T-helper 1 cell treated with Interleukin-12 subunit alpha and Interleukin-12 subunit beta and Interleukin-4 antibody, amounts not matched to agents 30 μg/mL and 1 μg/mL, for 36 hours (primary cell): ENCODE data around the gene DCAF7.
A peak's percentile ranks its signal among the peaks of the same experiment; 100 is the strongest.

Experiments used
- H3K27ac Mint-ChIP-seq: one replicate; pipeline ENCODE4 v1.8.0; 2021; ENCODE audit warnings: mild to moderate bottlenecking, mixed read lengths
- H3K27me3 Mint-ChIP-seq: one replicate; pipeline ENCODE4 v1.8.0; 2021; ENCODE audit warnings: low read depth, mixed read lengths
- H3K36me3 Mint-ChIP-seq: one replicate; pipeline ENCODE4 v1.8.0; 2021; ENCODE audit warnings: low read depth, mixed read lengths
- H3K4me1 Mint-ChIP-seq: one replicate; pipeline ENCODE4 v1.8.0; 2021; ENCODE audit warnings: low read depth, mixed read lengths
- H3K4me3 Mint-ChIP-seq: one replicate; pipeline ENCODE4 v1.8.0; 2021; ENCODE audit warnings: mild to moderate bottlenecking, moderate library complexity, mixed read lengths
- H3K9me3 Mint-ChIP-seq: one replicate; pipeline ENCODE4 v1.8.0; 2021; ENCODE audit warnings: mixed read lengths

DCAF7 gene

GRCh38 chr17:63549946-63550816 is at the start of gene DCAF7:
TSS of gene DCAF7 (plus strand) at chr17:63550477. CDS start at chr17:63550678, 201 bp downstream.
- Mint-ChIP-seq H3K36me3 (peaks cover 15% of the 10 kb centered on the region), H3K27me3 (no peaks in the 10 kb centered on the region), H3K27ac (peak within 1 kb of the TSS; percentile 91), H3K9me3 (no peaks in the 10 kb centered on the region), H3K4me3 (peak within 1 kb of the TSS; percentile 96), H3K4me1 (peaks cover 25% of the 10 kb centered on the region)

DNA sequence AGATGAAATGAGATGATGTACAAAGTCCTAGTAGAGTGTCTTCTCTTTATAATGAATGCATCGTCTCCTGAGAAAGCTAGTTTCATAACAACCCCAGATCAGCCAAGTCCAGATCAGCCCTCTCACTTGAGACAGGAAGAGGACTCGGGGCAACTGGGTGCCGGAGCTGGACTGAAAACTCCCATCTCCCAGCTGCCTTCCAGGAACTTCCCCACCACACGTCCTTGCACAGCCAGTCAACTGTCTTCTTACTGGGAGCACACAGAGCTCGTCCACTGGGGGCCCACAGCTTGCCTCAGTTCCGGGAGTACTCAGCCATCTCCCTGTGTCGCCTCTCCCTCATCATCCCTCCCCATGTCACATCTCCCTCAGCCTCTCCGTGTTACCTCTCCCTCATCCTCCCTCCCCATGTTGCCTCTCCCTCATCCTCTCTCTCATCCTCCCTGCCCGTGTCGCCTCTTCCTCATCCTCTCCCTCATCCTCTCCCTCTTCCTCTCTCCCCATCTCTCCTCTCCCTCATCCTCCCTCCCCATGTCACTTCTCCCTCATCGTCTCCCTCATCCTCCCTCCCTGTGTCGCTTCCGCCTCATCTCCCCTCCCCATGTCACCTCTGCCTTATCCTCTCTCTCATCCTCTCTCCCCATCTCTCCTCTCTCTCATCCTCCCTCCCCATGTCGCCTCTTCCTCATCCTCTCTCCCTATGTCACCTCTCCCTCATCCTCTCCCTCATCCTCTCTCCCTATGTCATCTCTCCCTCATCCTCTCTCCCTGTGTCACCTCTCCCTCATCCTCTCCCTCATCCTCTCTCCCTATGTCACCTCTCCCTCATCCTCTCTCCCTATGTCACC is 49.5 kb upstream of the DCAF7 start:
- H3K4me1 Mint-ChIP-seq, result no peaks in the 10 kb centered on the region
- no peak overlapping the region for H3K4me3 Mint-ChIP-seq
- peak overlapping the region; percentile 36 for H3K27ac Mint-ChIP-seq
- peaks cover 10% of the 10 kb centered on the region for H3K9me3 Mint-ChIP-seq
- H3K27me3 Mint-ChIP-seq, result peaks cover 31% of the 10 kb centered on the region
- no peaks in the 10 kb centered on the region for H3K36me3 Mint-ChIP-seq

GRCh38 chr17:63503341-63503705 is 47.0 kb upstream of the DCAF7 start:
- Mint-ChIP-seq H3K27ac (no peak overlapping the region), H3K9me3 (peaks cover 16% of the 10 kb centered on the region), H3K27me3 (peaks cover 31% of the 10 kb centered on the region), H3K4me3 (no peak overlapping the region), H3K4me1 (no peaks in the 10 kb centered on the region), H3K36me3 (no peaks in the 10 kb centered on the region)

DNA sequence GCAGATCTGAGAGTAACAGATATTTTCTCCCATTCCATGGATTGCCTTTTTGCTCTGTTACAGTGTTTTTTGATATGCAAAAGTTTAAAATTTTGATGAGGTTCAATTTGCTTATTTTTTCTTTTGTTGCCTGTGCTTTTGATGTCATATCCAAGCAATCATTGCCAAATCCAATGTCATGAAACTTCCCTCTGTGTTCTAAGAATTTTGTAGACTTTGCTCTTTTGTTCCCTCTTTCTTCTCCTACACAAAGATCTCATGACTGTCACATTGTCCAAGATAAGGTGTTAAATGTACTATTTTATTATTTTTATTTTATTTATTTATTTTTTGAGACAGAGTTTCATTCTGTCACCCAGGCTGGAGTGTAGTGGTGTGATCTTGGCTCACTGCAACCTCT is 46.0 kb upstream of the DCAF7 start:
- H3K4me1 Mint-ChIP-seq, result no peaks in the 10 kb centered on the region
- H3K4me3 Mint-ChIP-seq, result no peak overlapping the region
- H3K9me3 Mint-ChIP-seq, result peaks cover 16% of the 10 kb centered on the region
- H3K36me3 Mint-ChIP-seq, result no peaks in the 10 kb centered on the region
- no peak overlapping the region for H3K27ac Mint-ChIP-seq
- peaks cover 31% of the 10 kb centered on the region for H3K27me3 Mint-ChIP-seq

DNA sequence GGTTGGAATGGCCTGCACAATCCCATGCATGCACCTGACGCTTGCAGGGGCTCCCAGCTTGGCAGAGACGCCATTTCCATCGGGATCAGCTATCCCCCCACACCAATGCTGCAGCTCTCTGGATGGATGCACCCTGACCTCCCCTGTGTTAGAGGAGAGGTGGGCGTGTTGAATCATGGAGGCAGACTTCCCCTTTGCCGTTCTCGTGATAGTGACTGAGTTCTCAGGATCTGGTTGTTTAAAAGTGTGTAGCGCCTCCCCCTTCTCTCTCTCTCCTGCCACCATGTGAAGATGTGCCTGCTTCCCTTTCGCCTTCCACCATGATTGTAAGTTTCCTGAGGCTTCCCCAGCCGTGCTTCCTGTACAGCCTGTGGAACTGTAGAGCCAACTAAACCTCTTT is 44.9 kb upstream of the DCAF7 start:
- no peak overlapping the region for H3K4me3 Mint-ChIP-seq
- H3K36me3 Mint-ChIP-seq, result no peaks in the 10 kb centered on the region
- no peaks in the 10 kb centered on the region for H3K4me1 Mint-ChIP-seq
- no peak overlapping the region for H3K27ac Mint-ChIP-seq
- H3K27me3 Mint-ChIP-seq, result peaks cover 31% of the 10 kb centered on the region
- H3K9me3 Mint-ChIP-seq, result peaks cover 16% of the 10 kb centered on the region

DNA sequence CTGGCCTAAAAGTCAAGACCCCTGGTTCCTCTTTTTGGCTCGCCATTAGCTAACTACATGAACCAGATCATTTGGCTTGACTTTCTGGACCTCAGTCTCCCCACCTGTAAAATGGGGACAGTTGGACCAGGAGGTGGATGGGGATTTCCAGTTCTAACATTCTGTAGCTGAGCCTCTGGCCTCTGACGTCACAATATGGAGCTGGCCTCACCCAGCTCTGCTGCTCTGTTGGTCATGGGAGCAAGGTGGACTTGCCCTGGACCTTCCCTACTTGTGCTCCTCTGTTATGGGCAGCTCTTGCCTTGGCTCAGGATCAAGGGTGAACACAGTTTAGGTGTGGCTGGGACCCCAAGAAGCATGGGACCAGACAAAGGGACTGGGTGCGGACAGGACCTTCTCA is 43.6 kb upstream of the DCAF7 start:
- Mint-ChIP-seq H3K27me3 (peaks cover 23% of the 10 kb centered on the region), H3K27ac (no peak overlapping the region), H3K4me3 (no peak overlapping the region), H3K4me1 (no peaks in the 10 kb centered on the region), H3K9me3 (peaks cover 16% of the 10 kb centered on the region), H3K36me3 (no peaks in the 10 kb centered on the region)

- Mint-ChIP-seq H3K4me1 (no peaks in the 10 kb centered on the region), H3K27me3 (peaks cover 10% of the 10 kb centered on the region), H3K36me3 (no peaks in the 10 kb centered on the region), H3K9me3 (peaks cover under 1% of the 10 kb centered on the region), H3K27ac (no peak overlapping the region), H3K4me3 (no peak overlapping the region)
These were observed 38.9 kb upstream of the DCAF7 start for GRCh38 chr17:63511331-63511730.

GRCh38 chr17:63512388-63512787 is 37.9 kb upstream of the DCAF7 start:
- H3K4me1 Mint-ChIP-seq, result no peaks in the 10 kb centered on the region

GRCh38 chr17:63512896-63513644 is 37.2 kb upstream of the DCAF7 start:
- Mint-ChIP-seq H3K27me3 (peaks cover 10% of the 10 kb centered on the region), H3K27ac (no peak overlapping the region), H3K4me3 (no peak overlapping the region), H3K36me3 (no peaks in the 10 kb centered on the region), H3K9me3 (no peaks in the 10 kb centered on the region), H3K4me1 (no peaks in the 10 kb centered on the region)

More at GRCh38 chr17:63512388-63512787, 37.9 kb upstream of the DCAF7 start:
- no peak overlapping the region for H3K27ac Mint-ChIP-seq
- H3K27me3 Mint-ChIP-seq, result peaks cover 10% of the 10 kb centered on the region
- no peaks in the 10 kb centered on the region for H3K9me3 Mint-ChIP-seq
- H3K36me3 Mint-ChIP-seq, result no peaks in the 10 kb centered on the region
- H3K4me3 Mint-ChIP-seq, result no peak overlapping the region

- no peaks in the 10 kb centered on the region for H3K4me1 Mint-ChIP-seq
- H3K27ac Mint-ChIP-seq, result no peak overlapping the region
- no peak overlapping the region for H3K4me3 Mint-ChIP-seq
- H3K9me3 Mint-ChIP-seq, result no peaks in the 10 kb centered on the region
- H3K36me3 Mint-ChIP-seq, result no peaks in the 10 kb centered on the region
- peaks cover 10% of the 10 kb centered on the region for H3K27me3 Mint-ChIP-seq
These were observed 35.8 kb upstream of the DCAF7 start for GRCh38 chr17:63514477-63514876.

- H3K27me3 Mint-ChIP-seq, result peaks cover 10% of the 10 kb centered on the region
- no peaks in the 10 kb centered on the region for H3K9me3 Mint-ChIP-seq
- H3K4me1 Mint-ChIP-seq, result no peaks in the 10 kb centered on the region
- no peak overlapping the region for H3K4me3 Mint-ChIP-seq
- H3K36me3 Mint-ChIP-seq, result no peaks in the 10 kb centered on the region
- H3K27ac Mint-ChIP-seq, result no peak overlapping the region
These were observed 35.3 kb upstream of the DCAF7 start for GRCh38 chr17:63514974-63515373.

DNA sequence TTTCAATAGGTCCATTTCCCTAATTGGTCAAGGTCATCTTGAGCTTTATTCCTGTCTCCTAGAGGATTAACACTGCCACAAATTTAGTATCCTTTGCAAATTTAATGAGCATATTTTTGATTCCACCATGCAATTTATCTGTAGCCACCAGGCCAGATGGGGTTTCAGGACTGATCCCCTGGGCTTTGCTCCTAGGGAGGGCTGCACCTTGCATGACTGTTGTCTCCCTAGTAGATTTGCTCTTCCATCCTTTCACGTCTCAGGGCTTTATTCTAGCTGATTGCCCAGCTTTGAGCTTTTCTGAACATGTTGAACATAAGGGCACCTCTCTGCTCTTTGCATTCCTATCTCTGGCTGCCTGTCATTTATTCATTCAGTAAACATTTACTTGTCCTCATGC is 34.9 kb upstream of the DCAF7 start:
- H3K27me3 Mint-ChIP-seq, result peaks cover 10% of the 10 kb centered on the region
- H3K27ac Mint-ChIP-seq, result no peak overlapping the region
- no peak overlapping the region for H3K4me3 Mint-ChIP-seq
- H3K4me1 Mint-ChIP-seq, result no peaks in the 10 kb centered on the region
- no peaks in the 10 kb centered on the region for H3K9me3 Mint-ChIP-seq
- no peaks in the 10 kb centered on the region for H3K36me3 Mint-ChIP-seq

DNA sequence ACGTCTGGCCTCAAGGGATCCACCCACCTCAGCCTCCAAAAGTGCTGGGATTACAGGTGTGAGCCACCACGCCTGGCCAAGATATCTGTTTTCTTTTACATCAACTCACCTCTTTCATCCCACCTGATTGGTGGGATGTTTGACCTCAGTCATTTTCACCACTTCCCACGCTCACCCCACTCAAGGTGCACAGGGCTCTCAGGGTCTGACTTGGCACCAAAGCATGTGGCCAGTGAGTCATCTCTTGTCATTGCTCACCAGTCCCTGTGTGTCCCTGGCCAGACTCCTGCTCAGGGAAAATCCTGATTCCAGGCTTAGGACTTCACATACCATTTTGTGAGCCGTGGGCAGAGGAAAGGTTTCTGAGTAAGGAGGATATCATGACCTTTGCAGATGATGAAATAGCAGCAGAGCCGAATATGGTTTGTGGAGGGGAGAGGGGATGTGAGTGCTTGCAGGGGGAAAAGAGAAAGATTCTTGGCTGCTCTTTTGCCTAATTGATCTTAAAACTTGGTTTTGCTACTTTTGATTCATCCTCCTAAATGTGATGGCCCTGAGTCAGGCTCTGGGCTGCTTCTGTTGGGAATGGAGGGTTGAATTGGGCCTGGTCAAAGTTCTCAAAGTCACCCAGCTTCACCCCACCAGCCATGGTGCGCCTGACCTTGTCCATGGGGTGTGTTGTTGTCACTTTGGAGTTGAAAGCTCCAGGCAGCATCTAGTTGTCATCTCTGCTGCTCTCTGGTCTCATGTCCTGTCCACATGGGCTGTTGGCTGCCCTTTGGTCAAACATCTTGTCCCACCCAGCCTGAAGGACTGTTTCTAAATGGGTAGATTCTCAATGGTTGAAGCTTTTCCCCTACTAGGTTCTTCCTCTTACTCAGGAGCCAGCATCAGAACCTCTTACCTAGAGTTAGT is 33.1 kb upstream of the DCAF7 start:
- Mint-ChIP-seq H3K9me3 (no peaks in the 10 kb centered on the region), H3K27me3 (peaks cover 23% of the 10 kb centered on the region)

More for the DNA sequence above, 33.1 kb upstream of the DCAF7 start:
- Mint-ChIP-seq H3K27ac (no peak overlapping the region), H3K4me3 (no peak overlapping the region), H3K4me1 (no peaks in the 10 kb centered on the region), H3K36me3 (no peaks in the 10 kb centered on the region)
